GM12874 (cell line): Measurements from ENCODE around the gene DPH6.

Experiments
- CTCF ChIP-seq: IDR thresholded peaks from 2 replicates; pipeline ENCODE4 v1.5.1; 2011; ENCODE audit warnings: low read depth, mild to moderate bottlenecking, control low read depth, low read length, moderate library complexity; ENCODE audit not compliant: insufficient read depth

Gene DPH6

GRCh38 chr15:35484231-35484945, 61.6 kb downstream of the DPH6 start:
- TF ChIP-seq CTCF = no peak

- TF ChIP-seq CTCF = no peak
Measured at GRCh38 chr15:35481992-35482391, 64.0 kb downstream of the DPH6 start.

DNA sequence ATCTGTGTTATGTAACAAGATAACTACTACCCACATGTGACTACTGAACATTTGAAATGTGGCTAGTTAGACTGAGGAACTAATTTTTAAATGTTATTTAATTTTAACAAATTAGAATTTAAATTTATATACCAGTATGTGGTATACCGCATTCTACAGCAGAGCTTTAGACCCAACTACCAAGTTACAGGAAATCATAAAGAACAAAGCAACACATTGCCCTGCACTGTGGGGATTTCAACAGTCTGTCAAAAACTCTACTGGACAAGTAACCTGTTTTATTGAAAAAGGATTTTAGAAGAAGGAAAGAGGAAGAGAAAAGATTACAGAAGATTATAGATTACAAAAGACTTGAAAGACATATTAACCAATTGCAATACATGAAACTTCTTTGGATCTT, 64.9 kb downstream of the DPH6 start:
- no peak for TF ChIP-seq CTCF

GRCh38 chr15:35479423-35479822, 66.5 kb downstream of the DPH6 start:
- TF ChIP-seq CTCF = no peak

- TF ChIP-seq CTCF = no peak
Measured at GRCh38 chr15:35477312-35478262, 68.4 kb downstream of the DPH6 start.

DNA sequence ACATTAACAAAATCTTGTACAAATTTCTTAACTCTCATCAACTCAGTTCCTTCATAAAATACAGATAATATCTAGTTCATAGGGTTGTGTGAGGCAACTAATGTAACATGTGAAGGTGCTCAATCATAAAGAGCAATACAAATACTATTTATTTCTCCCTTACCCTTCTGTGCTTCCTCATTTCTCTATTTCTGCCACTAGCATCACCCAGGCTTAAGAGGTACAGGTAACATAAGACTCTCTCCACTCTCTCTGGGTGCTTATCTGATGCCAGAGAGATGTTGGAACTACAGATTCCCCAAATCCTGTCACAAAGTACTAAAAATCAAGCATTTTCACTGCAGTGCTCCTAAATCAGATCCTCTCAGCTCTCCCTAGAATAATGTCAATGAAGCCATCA, 74.9 kb downstream of the DPH6 start:
- TF ChIP-seq CTCF = no peak

DNA sequence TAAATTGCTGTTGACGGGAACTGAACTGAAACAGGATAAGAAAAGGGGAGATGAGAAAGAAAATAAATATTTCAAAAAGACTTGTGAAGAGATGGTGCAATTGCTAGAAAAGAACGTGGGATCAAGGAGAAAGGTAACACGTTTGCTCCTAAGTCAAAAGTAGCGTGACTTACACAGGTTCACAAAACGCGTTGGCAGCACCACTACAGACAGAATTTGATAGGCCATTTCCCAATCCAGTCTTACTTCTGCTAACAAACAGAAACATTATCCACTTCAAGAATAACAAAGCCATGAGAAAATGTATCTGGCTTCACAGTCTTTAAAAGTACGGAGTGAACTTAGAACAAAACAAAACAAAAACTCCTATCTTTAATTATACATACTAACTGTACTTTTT, 75.5 kb downstream of the DPH6 start:
- TF ChIP-seq CTCF = no peak
